ENCODE measurements around the gene PDLIM5.

Gene PDLIM5

DNA sequence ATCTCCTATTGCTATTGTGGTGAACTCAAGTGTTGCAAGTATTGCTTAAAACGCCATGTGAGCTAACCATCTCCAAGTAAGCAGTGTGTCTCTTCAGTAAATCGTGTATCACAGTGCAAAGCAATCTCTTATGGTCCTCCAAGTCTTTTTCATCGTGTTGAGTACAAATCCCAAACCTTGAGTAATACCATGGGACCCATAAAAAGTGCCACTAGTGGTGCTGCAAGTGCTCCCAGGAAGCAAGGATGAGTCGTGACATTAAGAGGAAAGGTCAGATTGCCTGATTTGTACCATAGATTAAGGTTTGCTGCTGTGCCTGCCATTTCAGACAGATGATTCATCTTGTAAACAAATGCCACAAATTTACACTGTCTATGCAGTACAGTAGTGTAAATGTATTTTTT lies 239.1 kb downstream of the PDLIM5 start:
- 43% methylated on average over 4 of the region's 4 CpGs for WGBS

DNA sequence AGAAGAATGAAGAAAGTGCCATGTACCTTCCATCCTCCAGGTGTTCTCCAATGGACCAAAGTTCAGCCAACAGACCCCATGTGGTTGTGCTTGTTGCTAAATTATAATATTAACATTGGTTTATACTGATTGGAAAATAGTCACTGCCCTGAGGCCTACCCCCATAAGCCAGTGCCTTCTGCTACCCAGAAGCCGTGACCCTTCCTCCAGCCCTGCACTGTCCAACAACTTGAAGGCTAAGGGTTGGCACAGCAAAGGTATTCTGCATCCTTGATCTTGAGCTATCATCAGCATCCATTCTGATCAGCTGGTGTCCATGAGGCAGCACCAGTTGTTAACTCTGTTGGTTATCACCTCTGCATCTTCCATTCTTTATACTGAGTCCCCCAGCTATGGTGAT lies 239.8 kb downstream of the PDLIM5 start:
- Histone ChIP-seq H2BK12ac (ENCODE audit: low read length in 2 of 2) (no peak overlapping the region), H3K9me3 (ENCODE audit: control insufficient read depth, low read length) (no peaks in the 10 kb centered on the region), H3K23ac (ENCODE audit: low read length in 2 of 2) (no peak overlapping the region), H3K4me3 (ENCODE audit: insufficient read depth in 1 of 2, low read depth in 1 of 2, low read length in 2 of 2) (no peak overlapping the region), H2AK5ac (ENCODE audit: low read length, severe bottlenecking) (no peak overlapping the region), H3K18ac (ENCODE audit: low read depth in 1 of 2, low read length in 2 of 2) (no peak overlapping the region), H2BK120ac (ENCODE audit: low read depth, low read length) (no peak overlapping the region), H3K14ac (ENCODE audit: low read length in 2 of 2) (no peak overlapping the region), H2BK15ac (ENCODE audit: low read depth, poor library complexity, severe bottlenecking) (no peak overlapping the region), H3K27ac (ENCODE audit: low read length, poor library complexity, severe bottlenecking) (no peak overlapping the region), H3K36me3 (ENCODE audit: control insufficient read depth in 1 of 2, insufficient read depth in 2 of 2, low read depth in 1 of 2, low read length in 2 of 2) (no peaks in the 10 kb centered on the region), H3K79me1 (replicated peaks; ENCODE audit: low read length, poor library complexity, severe bottlenecking) (no peaks in the 10 kb centered on the region), H3K4me2 (ENCODE audit: low read length, poor library complexity, severe bottlenecking) (no peak overlapping the region), H3K27me3 (ENCODE audit: control insufficient read depth in 1 of 2, insufficient read depth in 1 of 2, low read length in 2 of 2) (no peaks in the 10 kb centered on the region), H3K4me1 (ENCODE audit: control insufficient read depth, insufficient read depth, low read depth, low read length) (no peaks in the 10 kb centered on the region), H2BK5ac (ENCODE audit: low read depth, low read length, poor library complexity, severe bottlenecking) (no peak overlapping the region), H3K4ac (ENCODE audit: low read depth in 1 of 2, low read length in 2 of 2) (no peak overlapping the region), H4K91ac (ENCODE audit: low read length) (no peak overlapping the region), H2AFZ (ENCODE audit: low read depth, low read length) (no peak overlapping the region), H4K8ac (ENCODE audit: low read length) (no peak overlapping the region), H3K9ac (ENCODE audit: low read length) (no peak overlapping the region)
- no peak for DNase-seq
- WGBS = 100% methylated on average over 1 of the region's 1 CpG

More for the DNA sequence above, 239.1 kb downstream of the PDLIM5 start:
- H3K4me3 ChIP-seq (ENCODE audit: insufficient read depth in 1 of 2, low read depth in 1 of 2, low read length in 2 of 2) = no peak overlapping the region
- DNase-seq = peak; percentile 79
- no peak overlapping the region for H3K4ac ChIP-seq (ENCODE audit: low read depth in 1 of 2, low read length in 2 of 2)
- no peak overlapping the region for H4K8ac ChIP-seq (ENCODE audit: low read length)
- H2BK15ac ChIP-seq (ENCODE audit: low read depth, poor library complexity, severe bottlenecking) = no peak overlapping the region
- H2AK5ac ChIP-seq (ENCODE audit: low read length, severe bottlenecking) = no peak overlapping the region
- no peaks in the 10 kb centered on the region for H3K27me3 ChIP-seq (ENCODE audit: control insufficient read depth in 1 of 2, insufficient read depth in 1 of 2, low read length in 2 of 2)
- no peak overlapping the region for H2BK120ac ChIP-seq (ENCODE audit: low read depth, low read length)
- H3K14ac ChIP-seq (ENCODE audit: low read length in 2 of 2) = no peak overlapping the region
- H3K4me1 ChIP-seq (ENCODE audit: control insufficient read depth, insufficient read depth, low read depth, low read length) = no peaks in the 10 kb centered on the region
- H3K4me2 ChIP-seq (ENCODE audit: low read length, poor library complexity, severe bottlenecking) = no peak overlapping the region
- no peak overlapping the region for H3K27ac ChIP-seq (ENCODE audit: low read length, poor library complexity, severe bottlenecking)
- no peak overlapping the region for H2BK5ac ChIP-seq (ENCODE audit: low read depth, low read length, poor library complexity, severe bottlenecking)
- H4K91ac ChIP-seq (ENCODE audit: low read length) = no peak overlapping the region
- H2BK12ac ChIP-seq (ENCODE audit: low read length in 2 of 2) = no peak overlapping the region
- no peaks in the 10 kb centered on the region for H3K9me3 ChIP-seq (ENCODE audit: control insufficient read depth, low read length)
- H3K23ac ChIP-seq (ENCODE audit: low read length in 2 of 2) = no peak overlapping the region
- H2AFZ ChIP-seq (ENCODE audit: low read depth, low read length) = no peak overlapping the region
- H3K18ac ChIP-seq (ENCODE audit: low read depth in 1 of 2, low read length in 2 of 2) = no peak overlapping the region
- H3K9ac ChIP-seq (ENCODE audit: low read length) = no peak overlapping the region
- no peaks in the 10 kb centered on the region for H3K36me3 ChIP-seq (ENCODE audit: control insufficient read depth in 1 of 2, insufficient read depth in 2 of 2, low read depth in 1 of 2, low read length in 2 of 2)
- H3K79me1 ChIP-seq (replicated peaks; ENCODE audit: low read length, poor library complexity, severe bottlenecking) = no peaks in the 10 kb centered on the region

DNA sequence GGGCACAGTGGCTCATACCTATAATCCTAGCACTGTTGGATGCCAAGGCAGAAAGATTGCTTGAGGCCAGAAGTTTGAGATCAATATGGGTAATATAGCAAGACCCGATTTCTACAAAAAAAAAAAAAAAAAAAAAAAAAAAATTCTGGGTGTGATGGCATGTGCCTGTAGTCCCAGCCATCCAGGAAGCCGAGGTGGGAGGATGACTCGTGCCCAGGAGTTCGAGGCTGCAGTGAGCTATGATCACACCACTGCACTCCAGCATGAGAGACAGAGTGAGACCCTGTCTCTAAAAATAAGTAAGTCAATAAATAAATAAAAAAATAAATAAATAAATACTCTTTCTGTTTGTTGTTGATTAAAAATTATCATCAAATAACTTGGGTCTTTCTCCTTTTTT lies 243.6 kb downstream of the PDLIM5 start:
- Histone ChIP-seq H4K91ac (ENCODE audit: low read length) (no peak overlapping the region), H2BK5ac (ENCODE audit: low read depth, low read length, poor library complexity, severe bottlenecking) (no peak overlapping the region), H2AFZ (ENCODE audit: low read depth, low read length) (no peak overlapping the region), H3K4me1 (ENCODE audit: control insufficient read depth, insufficient read depth, low read depth, low read length) (no peaks in the 10 kb centered on the region), H2BK12ac (ENCODE audit: low read length in 2 of 2) (no peak overlapping the region), H3K4ac (ENCODE audit: low read depth in 1 of 2, low read length in 2 of 2) (no peak overlapping the region), H3K9me3 (ENCODE audit: control insufficient read depth, low read length) (no peaks in the 10 kb centered on the region), H3K79me1 (replicated peaks; ENCODE audit: low read length, poor library complexity, severe bottlenecking) (no peaks in the 10 kb centered on the region), H3K4me3 (ENCODE audit: insufficient read depth in 1 of 2, low read depth in 1 of 2, low read length in 2 of 2) (no peak overlapping the region), H2BK15ac (ENCODE audit: low read depth, poor library complexity, severe bottlenecking) (no peak overlapping the region), H3K18ac (ENCODE audit: low read depth in 1 of 2, low read length in 2 of 2) (no peak overlapping the region), H4K8ac (ENCODE audit: low read length) (no peak overlapping the region), H3K14ac (ENCODE audit: low read length in 2 of 2) (no peak overlapping the region), H3K23ac (ENCODE audit: low read length in 2 of 2) (no peak overlapping the region), H2AK5ac (ENCODE audit: low read length, severe bottlenecking) (no peak overlapping the region), H3K9ac (ENCODE audit: low read length) (no peak overlapping the region), H3K27ac (ENCODE audit: low read length, poor library complexity, severe bottlenecking) (no peak overlapping the region), H3K27me3 (ENCODE audit: control insufficient read depth in 1 of 2, insufficient read depth in 1 of 2, low read length in 2 of 2) (no peaks in the 10 kb centered on the region), H2BK120ac (ENCODE audit: low read depth, low read length) (no peak overlapping the region), H3K36me3 (ENCODE audit: control insufficient read depth in 1 of 2, insufficient read depth in 2 of 2, low read depth in 1 of 2, low read length in 2 of 2) (no peaks in the 10 kb centered on the region), H3K4me2 (ENCODE audit: low read length, poor library complexity, severe bottlenecking) (no peak overlapping the region)
- 100% methylated on average over 1 of the region's 4 CpGs for WGBS
- no peak for DNase-seq

DNA sequence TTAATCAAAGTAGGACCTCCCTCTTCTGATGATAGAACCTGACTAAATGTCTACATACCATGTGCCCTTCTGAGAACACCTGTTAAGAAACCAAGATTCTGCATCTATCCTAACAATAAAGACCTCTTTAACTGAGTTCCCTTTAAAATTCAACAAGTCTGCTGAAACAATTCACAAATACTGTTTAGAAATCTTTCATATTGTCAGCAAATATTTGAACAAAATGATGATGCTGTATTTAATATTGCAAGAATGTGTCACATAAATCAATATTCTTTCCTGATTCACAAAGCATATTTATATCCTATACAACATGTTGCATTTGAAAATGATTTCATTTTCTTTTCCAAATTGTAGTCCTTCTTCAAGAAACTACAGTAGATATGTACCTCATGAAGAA lies 246.4 kb downstream of the PDLIM5 start:
- no peak overlapping the region for H2BK15ac ChIP-seq (ENCODE audit: low read depth, poor library complexity, severe bottlenecking)
- H4K91ac ChIP-seq (ENCODE audit: low read length) = no peak overlapping the region
- no peak overlapping the region for H3K9ac ChIP-seq (ENCODE audit: low read length)
- H3K23ac ChIP-seq (ENCODE audit: low read length in 2 of 2) = no peak overlapping the region
- H3K4me3 ChIP-seq (ENCODE audit: insufficient read depth in 1 of 2, low read depth in 1 of 2, low read length in 2 of 2) = no peak overlapping the region
- no peaks in the 10 kb centered on the region for H3K9me3 ChIP-seq (ENCODE audit: control insufficient read depth, low read length)
- H2AFZ ChIP-seq (ENCODE audit: low read depth, low read length) = no peak overlapping the region
- no peak overlapping the region for H3K27ac ChIP-seq (ENCODE audit: low read length, poor library complexity, severe bottlenecking)
- H3K4me1 ChIP-seq (ENCODE audit: control insufficient read depth, insufficient read depth, low read depth, low read length) = no peaks in the 10 kb centered on the region
- H2BK12ac ChIP-seq (ENCODE audit: low read length in 2 of 2) = no peak overlapping the region
- no peaks in the 10 kb centered on the region for H3K27me3 ChIP-seq (ENCODE audit: control insufficient read depth in 1 of 2, insufficient read depth in 1 of 2, low read length in 2 of 2)
- no peak overlapping the region for H4K8ac ChIP-seq (ENCODE audit: low read length)
- no peak overlapping the region for H3K14ac ChIP-seq (ENCODE audit: low read length in 2 of 2)
- no peaks in the 10 kb centered on the region for H3K79me1 ChIP-seq (replicated peaks; ENCODE audit: low read length, poor library complexity, severe bottlenecking)
- DNase-seq = no peak
- H2BK120ac ChIP-seq (ENCODE audit: low read depth, low read length) = no peak overlapping the region
- H3K4ac ChIP-seq (ENCODE audit: low read depth in 1 of 2, low read length in 2 of 2) = no peak overlapping the region
- H3K18ac ChIP-seq (ENCODE audit: low read depth in 1 of 2, low read length in 2 of 2) = no peak overlapping the region
- H3K4me2 ChIP-seq (ENCODE audit: low read length, poor library complexity, severe bottlenecking) = no peak overlapping the region
- H2AK5ac ChIP-seq (ENCODE audit: low read length, severe bottlenecking) = no peak overlapping the region
- no peak overlapping the region for H2BK5ac ChIP-seq (ENCODE audit: low read depth, low read length, poor library complexity, severe bottlenecking)
- no peaks in the 10 kb centered on the region for H3K36me3 ChIP-seq (ENCODE audit: control insufficient read depth in 1 of 2, insufficient read depth in 2 of 2, low read depth in 1 of 2, low read length in 2 of 2)

Measured in mesenchymal stem cell (in vitro differentiated cells and primary cell).